SU-DHL-6 (cell line): ENCODE results near the gene KCNF1.

Source experiments
- H2AFZ ChIP-seq: fragments of 200-600 bp; sonication (generic); 2 replicates; pipeline ENCODE4 v1.6.1; 2014; ENCODE audit warnings: low read depth, mild to moderate bottlenecking, moderate library complexity, mixed read lengths, antibody characterized with exemption, low read length; ENCODE audit not compliant: severe bottlenecking
- H3F3A ChIP-seq: fragments of 200-600 bp; shearing (Covaris generic); 2 replicates; pipeline ENCODE4 v1.6.0; 2016; ENCODE audit warnings: antibody characterized with exemption, mild to moderate bottlenecking; ENCODE audit not compliant: insufficient read depth
- H3K27ac ChIP-seq: fragments of 200-600 bp; sonication (generic); 2 replicates; pipeline ENCODE4 v1.5.1; 2016; ENCODE audit warnings: low read depth, mild to moderate bottlenecking, low read length, moderate library complexity, mixed read lengths
- H3K27me3 ChIP-seq: fragments of 200-600 bp; sonication (generic), shearing (Covaris generic); 2 replicates; pipeline ENCODE4 v1.6.0; 2014; ENCODE audit warnings: mild to moderate bottlenecking, low read length
- H3K36me3 ChIP-seq: fragments of 200-600 bp; sonication (generic); 2 replicates; pipeline ENCODE4 v1.6.1; 2014; ENCODE audit warnings: mild to moderate bottlenecking, low read length, mixed read lengths
- H3K4me2 ChIP-seq: fragments of 300-600, 200-600 bp; shearing (Covaris generic), sonication (generic); 2 replicates; pipeline ENCODE4 v1.6.0; 2014; ENCODE audit warnings: low read length, low read depth, mild to moderate bottlenecking; ENCODE audit not compliant: poor library complexity, severe bottlenecking
- H3K4me3 ChIP-seq: fragments of 200-600 bp; sonication (generic); 2 replicates; pipeline ENCODE4 v1.5.1; 2014; ENCODE audit warnings: antibody characterized with exemption, low read length, mild to moderate bottlenecking, mixed read lengths; ENCODE audit not compliant: insufficient read depth, poor library complexity, severe bottlenecking
- H3K79me2 ChIP-seq: fragments of 200-600 bp; sonication (generic); 2 replicates; pipeline ENCODE4 v1.6.1; 2014; ENCODE audit warnings: mild to moderate bottlenecking, low read length, moderate library complexity; ENCODE audit not compliant: insufficient read depth
- H3K9ac ChIP-seq: fragments of 200-600 bp; sonication (generic); 2 replicates; pipeline ENCODE4 v1.7.0; 2014; ENCODE audit warnings: mild to moderate bottlenecking, low read length
- H3K9me2 ChIP-seq: fragments of 200-600 bp; sonication (generic); replicated peaks from 2 replicates; pipeline ENCODE4 v1.6.1; 2014; ENCODE audit warnings: low read length; ENCODE audit not compliant: insufficient read depth
- H3K9me3 ChIP-seq: fragments of 200-600 bp; sonication (generic); 2 replicates; pipeline ENCODE4 v1.6.1; 2014; ENCODE audit warnings: low read length, mixed read lengths; ENCODE audit not compliant: insufficient read depth
- H4K20me1 ChIP-seq: fragments of 200-600 bp; sonication (generic); 2 replicates; pipeline ENCODE4 v1.6.1; 2014; ENCODE audit warnings: low read depth, mild to moderate bottlenecking, antibody characterized with exemption, low read length, moderate library complexity, mixed read lengths
- CTCF ChIP-seq: fragments of 200-600 bp; sonication (generic); IDR thresholded peaks from one replicate; pipeline ENCODE4 v1.5.1; 2017; ENCODE audit warnings: antibody characterized with exemption, mild to moderate bottlenecking, low read length, moderate library complexity; ENCODE audit not compliant: insufficient read depth, poor library complexity, severe bottlenecking
- EZH2phosphoT487 ChIP-seq: fragments of 200-600 bp; sonication (generic), shearing (Covaris generic); conservative IDR thresholded peaks from 2 replicates; pipeline ENCODE4 v1.6.1; 2018; ENCODE audit warnings: mild to moderate bottlenecking, antibody characterized with exemption, low read length, moderate library complexity, mixed read lengths

The KCNF1 gene

GRCh38 chr2:10877651-10878111 is 34.1 kb upstream of the KCNF1 start:
- Histone ChIP-seq H3K4me2 (no peak overlapping the region), H3K27me3 (no peaks in the 10 kb centered on the region), H3K9me3 (no peaks in the 10 kb centered on the region), H3K4me3 (no peak overlapping the region), H4K20me1 (no peaks in the 10 kb centered on the region), H3K27ac (no peak overlapping the region), H3F3A (no peaks in the 10 kb centered on the region), H3K36me3 (no peaks in the 10 kb centered on the region), H3K9ac (no peak overlapping the region), H3K9me2 (no peaks in the 10 kb centered on the region), H2AFZ (no peak overlapping the region), H3K79me2 (no peaks in the 10 kb centered on the region)
- TF ChIP-seq CTCF (no peak), EZH2phosphoT487 (no peak)

- Histone ChIP-seq H2AFZ (no peak overlapping the region), H3F3A (no peaks in the 10 kb centered on the region), H3K9me2 (no peaks in the 10 kb centered on the region), H3K4me2 (no peak overlapping the region), H3K36me3 (no peaks in the 10 kb centered on the region), H3K4me3 (no peak overlapping the region), H3K9ac (no peak overlapping the region), H4K20me1 (no peaks in the 10 kb centered on the region), H3K27me3 (no peaks in the 10 kb centered on the region), H3K79me2 (no peaks in the 10 kb centered on the region), H3K27ac (no peak overlapping the region), H3K9me3 (no peaks in the 10 kb centered on the region)
- TF ChIP-seq CTCF (no peak), EZH2phosphoT487 (no peak)
Observed at GRCh38 chr2:10878268-10878915, 33.3 kb upstream of the KCNF1 start.

GRCh38 chr2:10879159-10879558 is 32.6 kb upstream of the KCNF1 start:
- TF ChIP-seq EZH2phosphoT487 = no peak
- no peak for TF ChIP-seq CTCF
- Histone ChIP-seq H3K9me3 (no peaks in the 10 kb centered on the region), H3K27me3 (no peaks in the 10 kb centered on the region), H3K79me2 (no peaks in the 10 kb centered on the region), H2AFZ (no peak overlapping the region), H3K4me2 (no peak overlapping the region), H3K4me3 (no peak overlapping the region), H3K36me3 (no peaks in the 10 kb centered on the region), H3F3A (no peaks in the 10 kb centered on the region), H3K9me2 (no peaks in the 10 kb centered on the region), H3K9ac (no peak overlapping the region), H3K27ac (no peak overlapping the region), H4K20me1 (no peaks in the 10 kb centered on the region)
